ENCODE results near the gene FAM13C.

Gene FAM13C

GRCh38 chr10:59337201-59337652 is 25.1 kb downstream of the FAM13C start:
- H4K20me1 ChIP-seq (ENCODE audit: insufficient read depth, low read length) = no peaks in the 10 kb centered on the region
- TF ChIP-seq, protein P1, sequence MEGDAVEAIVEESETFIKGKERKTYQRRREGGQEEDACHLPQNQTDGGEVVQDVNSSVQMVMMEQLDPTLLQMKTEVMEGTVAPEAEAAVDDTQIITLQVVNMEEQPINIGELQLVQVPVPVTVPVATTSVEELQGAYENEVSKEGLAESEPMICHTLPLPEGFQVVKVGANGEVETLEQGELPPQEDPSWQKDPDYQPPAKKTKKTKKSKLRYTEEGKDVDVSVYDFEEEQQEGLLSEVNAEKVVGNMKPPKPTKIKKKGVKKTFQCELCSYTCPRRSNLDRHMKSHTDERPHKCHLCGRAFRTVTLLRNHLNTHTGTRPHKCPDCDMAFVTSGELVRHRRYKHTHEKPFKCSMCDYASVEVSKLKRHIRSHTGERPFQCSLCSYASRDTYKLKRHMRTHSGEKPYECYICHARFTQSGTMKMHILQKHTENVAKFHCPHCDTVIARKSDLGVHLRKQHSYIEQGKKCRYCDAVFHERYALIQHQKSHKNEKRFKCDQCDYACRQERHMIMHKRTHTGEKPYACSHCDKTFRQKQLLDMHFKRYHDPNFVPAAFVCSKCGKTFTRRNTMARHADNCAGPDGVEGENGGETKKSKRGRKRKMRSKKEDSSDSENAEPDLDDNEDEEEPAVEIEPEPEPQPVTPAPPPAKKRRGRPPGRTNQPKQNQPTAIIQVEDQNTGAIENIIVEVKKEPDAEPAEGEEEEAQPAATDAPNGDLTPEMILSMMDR (IDR thresholded peaks at IDR 0.05; ENCODE audit: borderline replicate concordance, extremely low read depth, low read length, poor library complexity, severe bottlenecking) = no peak
- TF ChIP-seq EZH2 (IDR thresholded peaks at IDR 0.05; ENCODE audit: borderline replicate concordance, low read depth, low read length, severe bottlenecking) = no peak
- no peak overlapping the region for H2AFZ ChIP-seq (ENCODE audit: low read depth, low read length)
- no peaks in the 10 kb centered on the region for H3K27me3 ChIP-seq (ENCODE audit: insufficient read depth, low read length, poor library complexity)
- H3K9ac ChIP-seq (ENCODE audit: low read depth, low read length) = no peak overlapping the region
- no peaks in the 10 kb centered on the region for H3K4me1 ChIP-seq (ENCODE audit: insufficient read depth, low read length)
- ATAC-seq (ENCODE audit: insufficient read depth, low read depth) (no peak), DNase-seq (no peak)
- H3K79me2 ChIP-seq (ENCODE audit: insufficient read depth, low read length) = no peaks in the 10 kb centered on the region
- no peaks in the 10 kb centered on the region for H3K9me3 ChIP-seq (ENCODE audit: insufficient read depth, low read length, severe bottlenecking)
- no peak overlapping the region for H3K4me3 ChIP-seq (ENCODE audit: low read depth in 1 of 2, low read length in 2 of 2)
- no peak overlapping the region for H3K27ac ChIP-seq (ENCODE audit: low read length)
- no peak overlapping the region for H3K4me2 ChIP-seq (ENCODE audit: insufficient read depth, low read length)
- no peaks in the 10 kb centered on the region for H3K36me3 ChIP-seq (ENCODE audit: insufficient read depth, low read length)

DNA sequence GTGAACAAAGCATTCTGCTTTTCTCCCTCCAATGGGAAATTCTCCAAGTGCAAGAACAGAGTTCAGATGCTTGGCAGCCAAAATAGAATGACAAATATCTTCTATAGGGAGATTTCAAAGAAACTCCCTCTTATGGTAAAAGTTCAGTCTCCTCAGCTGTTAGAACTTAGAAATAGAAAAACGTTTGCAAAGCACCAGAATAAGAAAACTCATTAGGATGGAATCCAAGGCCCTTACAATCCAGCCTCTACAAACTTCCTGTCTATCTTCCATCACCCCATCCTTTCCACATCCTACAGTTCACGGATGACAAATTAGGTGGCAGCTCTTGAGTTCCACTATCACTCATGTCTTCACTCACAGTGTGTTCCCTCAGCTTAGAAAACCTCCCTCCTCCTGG is 25.7 kb downstream of the FAM13C start:
- no peak overlapping the region for H3K4me2 ChIP-seq (ENCODE audit: insufficient read depth, low read length)
- H3K27ac ChIP-seq (ENCODE audit: low read length) = no peak overlapping the region
- no peaks in the 10 kb centered on the region for H4K20me1 ChIP-seq (ENCODE audit: insufficient read depth, low read length)
- H3K9ac ChIP-seq (ENCODE audit: low read depth, low read length) = no peak overlapping the region
- no peak overlapping the region for H3K4me3 ChIP-seq (ENCODE audit: low read depth in 1 of 2, low read length in 2 of 2)
- no peak for TF ChIP-seq EZH2 (IDR thresholded peaks at IDR 0.05; ENCODE audit: borderline replicate concordance, low read depth, low read length, severe bottlenecking)
- TF ChIP-seq, protein P1 (IDR thresholded peaks at IDR 0.05; ENCODE audit: borderline replicate concordance, extremely low read depth, low read length, poor library complexity, severe bottlenecking) = no peak
- no peaks in the 10 kb centered on the region for H3K4me1 ChIP-seq (ENCODE audit: insufficient read depth, low read length)
- ATAC-seq (ENCODE audit: insufficient read depth, low read depth) (no peak), DNase-seq (no peak)
- no peaks in the 10 kb centered on the region for H3K9me3 ChIP-seq (ENCODE audit: insufficient read depth, low read length, severe bottlenecking)
- H2AFZ ChIP-seq (ENCODE audit: low read depth, low read length) = no peak overlapping the region
- no peaks in the 10 kb centered on the region for H3K27me3 ChIP-seq (ENCODE audit: insufficient read depth, low read length, poor library complexity)
- no peaks in the 10 kb centered on the region for H3K36me3 ChIP-seq (ENCODE audit: insufficient read depth, low read length)
- no peaks in the 10 kb centered on the region for H3K79me2 ChIP-seq (ENCODE audit: insufficient read depth, low read length)

GRCh38 chr10:59335497-59335896 is 26.9 kb downstream of the FAM13C start:
- no peaks in the 10 kb centered on the region for H3K36me3 ChIP-seq (ENCODE audit: insufficient read depth, low read length)
- TF ChIP-seq, protein P1 (IDR thresholded peaks at IDR 0.05; ENCODE audit: borderline replicate concordance, extremely low read depth, low read length, poor library complexity, severe bottlenecking) = no peak
- TF ChIP-seq EZH2 (IDR thresholded peaks at IDR 0.05; ENCODE audit: borderline replicate concordance, low read depth, low read length, severe bottlenecking) = no peak
- no peak for DNase-seq
- no peaks in the 10 kb centered on the region for H3K9me3 ChIP-seq (ENCODE audit: insufficient read depth, low read length, severe bottlenecking)
- H3K79me2 ChIP-seq (ENCODE audit: insufficient read depth, low read length) = no peaks in the 10 kb centered on the region
- no peak for ATAC-seq (ENCODE audit: insufficient read depth, low read depth)
- H3K9ac ChIP-seq (ENCODE audit: low read depth, low read length) = no peak overlapping the region
- H2AFZ ChIP-seq (ENCODE audit: low read depth, low read length) = no peak overlapping the region
- H3K4me1 ChIP-seq (ENCODE audit: insufficient read depth, low read length) = no peaks in the 10 kb centered on the region
- no peak overlapping the region for H3K4me3 ChIP-seq (ENCODE audit: low read depth in 1 of 2, low read length in 2 of 2)
- no peaks in the 10 kb centered on the region for H4K20me1 ChIP-seq (ENCODE audit: insufficient read depth, low read length)
- no peak overlapping the region for H3K4me2 ChIP-seq (ENCODE audit: insufficient read depth, low read length)
- no peak overlapping the region for H3K27ac ChIP-seq (ENCODE audit: low read length)
- no peaks in the 10 kb centered on the region for H3K27me3 ChIP-seq (ENCODE audit: insufficient read depth, low read length, poor library complexity)

GRCh38 chr10:59333701-59334100 is 28.6 kb downstream of the FAM13C start:
- no peaks in the 10 kb centered on the region for H3K27me3 ChIP-seq (ENCODE audit: insufficient read depth, low read length, poor library complexity)

More at GRCh38 chr10:59333701-59334100, 28.6 kb downstream of the FAM13C start:
- H2AFZ ChIP-seq (ENCODE audit: low read depth, low read length) = no peak overlapping the region
- no peak overlapping the region for H3K27ac ChIP-seq (ENCODE audit: low read length)
- H3K36me3 ChIP-seq (ENCODE audit: insufficient read depth, low read length) = no peaks in the 10 kb centered on the region
- TF ChIP-seq, protein P1 (IDR thresholded peaks at IDR 0.05; ENCODE audit: borderline replicate concordance, extremely low read depth, low read length, poor library complexity, severe bottlenecking) = no peak
- TF ChIP-seq EZH2 (IDR thresholded peaks at IDR 0.05; ENCODE audit: borderline replicate concordance, low read depth, low read length, severe bottlenecking) = no peak
- H4K20me1 ChIP-seq (ENCODE audit: insufficient read depth, low read length) = no peaks in the 10 kb centered on the region
- ATAC-seq (ENCODE audit: insufficient read depth, low read depth) = no peak
- H3K9me3 ChIP-seq (ENCODE audit: insufficient read depth, low read length, severe bottlenecking) = no peaks in the 10 kb centered on the region
- DNase-seq = no peak
- no peaks in the 10 kb centered on the region for H3K4me1 ChIP-seq (ENCODE audit: insufficient read depth, low read length)
- H3K9ac ChIP-seq (ENCODE audit: low read depth, low read length) = no peak overlapping the region
- no peaks in the 10 kb centered on the region for H3K79me2 ChIP-seq (ENCODE audit: insufficient read depth, low read length)
- H3K4me2 ChIP-seq (ENCODE audit: insufficient read depth, low read length) = no peak overlapping the region
- no peak overlapping the region for H3K4me3 ChIP-seq (ENCODE audit: low read depth in 1 of 2, low read length in 2 of 2)

All from DND-41 (cell line).